ENCODE results near the gene CSRNP3.
"Not testable (repeated sequence)": the region's sequence is repeated elsewhere in the genome, so short reads cannot be mapped to it uniquely, and the experiment has no call there.

CSRNP3 gene

GRCh38 chr2:165633431-165633830, 163.9 kb downstream of the CSRNP3 start:
- DNase-seq (ENCODE audit: low read depth in 2 of 2) = no peak

GRCh38 chr2:165634282-165634681, 164.8 kb downstream of the CSRNP3 start:
- no peak for DNase-seq (ENCODE audit: low read depth in 2 of 2)

GRCh38 chr2:165634855-165635254, 165.4 kb downstream of the CSRNP3 start:
- DNase-seq (ENCODE audit: low read depth in 2 of 2) = no peak

GRCh38 chr2:165635532-165635931, 166.0 kb downstream of the CSRNP3 start:
- no peak for DNase-seq (ENCODE audit: low read depth in 2 of 2)

GRCh38 chr2:165636959-165637358, 167.5 kb downstream of the CSRNP3 start:
- DNase-seq (ENCODE audit: low read depth in 2 of 2) = no peak

GRCh38 chr2:165637396-165637795, 167.9 kb downstream of the CSRNP3 start:
- no peak for DNase-seq (ENCODE audit: low read depth in 2 of 2)

- DNase-seq (ENCODE audit: low read depth in 2 of 2) = no peak
These were observed 170.0 kb downstream of the CSRNP3 start for GRCh38 chr2:165639504-165639903.

- DNase-seq (ENCODE audit: low read depth in 2 of 2) = no peak
These were observed 170.9 kb downstream of the CSRNP3 start for GRCh38 chr2:165640247-165640929.

- DNase-seq (ENCODE audit: low read depth in 2 of 2) = no peak
These were observed 176.7 kb downstream of the CSRNP3 start for GRCh38 chr2:165645930-165646831.

GRCh38 chr2:165647409-165647808, 177.9 kb downstream of the CSRNP3 start:
- no peak for DNase-seq (ENCODE audit: low read depth in 2 of 2)

- no peak for DNase-seq (ENCODE audit: low read depth in 2 of 2)
These were observed 179.3 kb downstream of the CSRNP3 start for GRCh38 chr2:165648801-165649200.

GRCh38 chr2:165651233-165651632, 181.7 kb downstream of the CSRNP3 start:
- no peak for DNase-seq (ENCODE audit: low read depth in 2 of 2)

- DNase-seq (ENCODE audit: low read depth in 2 of 2) = no peak
These were observed 186.2 kb downstream of the CSRNP3 start for GRCh38 chr2:165655661-165656060.

GRCh38 chr2:165660361-165660760, 190.9 kb downstream of the CSRNP3 start:
- no peak for DNase-seq (ENCODE audit: low read depth in 2 of 2)

- no peak for DNase-seq (ENCODE audit: low read depth in 2 of 2)
These were observed 193.2 kb downstream of the CSRNP3 start for GRCh38 chr2:165662720-165663119.

- no peak for DNase-seq (ENCODE audit: low read depth in 2 of 2)
These were observed 196.1 kb downstream of the CSRNP3 start for GRCh38 chr2:165665614-165666013.

- not testable (repeated sequence) for DNase-seq (ENCODE audit: low read depth in 2 of 2)
These were observed 196.6 kb downstream of the CSRNP3 start for GRCh38 chr2:165666073-165666472.

- no peak for DNase-seq (ENCODE audit: low read depth in 2 of 2)
These were observed 197.1 kb downstream of the CSRNP3 start for GRCh38 chr2:165666605-165667004.

GRCh38 chr2:165667375-165667774, 197.9 kb downstream of the CSRNP3 start:
- no peak for DNase-seq (ENCODE audit: low read depth in 2 of 2)

- no peak for DNase-seq (ENCODE audit: low read depth in 2 of 2)
These were observed 205.3 kb downstream of the CSRNP3 start for GRCh38 chr2:165674780-165675179.

- DNase-seq (ENCODE audit: low read depth in 2 of 2) = no peak
These were observed 206.1 kb downstream of the CSRNP3 start for GRCh38 chr2:165675551-165675968.

- DNase-seq (ENCODE audit: low read depth in 2 of 2) = no peak
These were observed 209.4 kb downstream of the CSRNP3 start for GRCh38 chr2:165678882-165679281.

GRCh38 chr2:165679621-165680020, 210.1 kb downstream of the CSRNP3 start:
- no peak for DNase-seq (ENCODE audit: low read depth in 2 of 2)
